CD4-positive, alpha-beta T cell treated with Interleukin-21 for 1 hour (primary cell): ENCODE results near the gene SYT2.

ENCODE experiments used
- DNase-seq: peaks from one replicate; pipeline ENCODE4 v3.0.0-alpha.2; 2020

Gene SYT2

DNA sequence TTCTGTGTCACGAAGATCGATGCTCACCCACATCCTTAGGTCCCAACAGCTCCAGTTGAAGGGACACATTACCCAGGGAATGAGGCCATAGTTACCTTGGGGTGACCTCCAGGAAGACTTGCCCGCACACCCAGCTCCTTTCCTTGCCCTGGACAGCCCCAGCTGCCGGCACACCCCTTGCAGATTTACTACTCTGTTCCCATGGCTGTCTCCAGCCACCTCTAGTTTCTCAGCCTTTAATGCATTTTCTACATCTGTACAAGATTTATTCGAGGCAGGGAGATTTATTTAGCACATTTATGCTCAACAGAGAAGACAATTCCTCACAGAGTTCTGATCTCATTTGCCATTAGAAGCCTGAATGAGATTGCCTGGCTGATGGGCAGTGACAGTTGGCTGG lies 36.7 kb downstream of the SYT2 start:
- no peak for DNase-seq

DNA sequence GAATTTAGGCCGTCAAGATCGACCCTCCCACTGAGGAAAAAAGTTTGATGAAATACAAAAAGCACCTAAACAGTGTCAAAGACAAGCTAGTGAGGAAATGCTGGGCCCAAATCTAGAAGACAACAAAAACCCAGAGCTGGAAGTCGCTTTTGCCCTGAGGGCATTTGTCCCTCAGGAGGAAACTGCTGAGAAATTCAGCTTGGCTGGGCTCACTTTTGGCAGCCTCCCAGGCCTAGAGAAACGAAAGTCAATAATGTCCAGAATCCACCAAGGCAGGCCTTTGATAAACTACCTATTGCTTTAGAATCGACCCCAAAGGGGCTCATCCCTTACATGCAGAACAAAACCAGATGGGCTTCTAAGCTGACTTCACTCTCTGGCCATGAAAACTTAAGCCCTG lies 38.9 kb downstream of the SYT2 start:
- no peak for DNase-seq

DNA sequence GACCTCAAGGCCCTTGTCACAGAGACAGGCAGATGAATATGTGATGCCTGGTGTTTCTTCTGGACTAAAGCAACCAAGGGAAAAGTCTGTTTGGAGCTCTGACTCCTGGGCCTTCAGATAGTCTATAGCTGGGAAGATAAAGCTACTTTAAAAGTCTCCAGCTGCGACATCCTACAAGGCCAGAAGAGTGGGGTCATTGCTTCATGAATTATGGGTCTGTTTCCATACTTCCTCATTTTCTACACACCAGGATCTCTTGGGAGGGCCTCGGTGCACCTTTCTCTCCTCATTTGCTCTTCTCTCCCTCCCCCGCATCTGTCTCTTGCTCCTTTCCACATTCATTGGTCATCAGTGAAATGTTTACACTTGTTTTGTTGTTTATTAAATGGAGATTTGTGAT lies 44.8 kb downstream of the SYT2 start:
- DNase-seq: no peak

DNA sequence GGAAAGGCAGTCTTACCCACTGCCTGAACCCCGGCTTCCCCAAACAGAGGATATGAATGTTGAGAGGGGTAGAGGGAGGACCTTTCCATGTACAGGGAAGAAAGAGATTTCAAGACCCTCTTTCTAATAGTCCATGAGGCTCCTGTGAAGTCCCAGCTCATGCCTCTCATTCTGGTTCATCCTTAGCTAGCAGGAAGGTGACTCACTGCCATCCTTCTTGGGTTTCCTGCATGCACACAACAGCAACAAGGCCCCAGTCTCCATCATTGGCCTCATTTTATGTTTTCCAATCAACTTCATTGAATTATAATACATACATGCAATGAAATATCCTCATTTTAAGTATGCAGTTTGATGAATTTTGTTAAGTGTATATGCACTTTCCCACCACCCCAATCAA lies 46.2 kb downstream of the SYT2 start:
- DNase-seq: no peak

DNA sequence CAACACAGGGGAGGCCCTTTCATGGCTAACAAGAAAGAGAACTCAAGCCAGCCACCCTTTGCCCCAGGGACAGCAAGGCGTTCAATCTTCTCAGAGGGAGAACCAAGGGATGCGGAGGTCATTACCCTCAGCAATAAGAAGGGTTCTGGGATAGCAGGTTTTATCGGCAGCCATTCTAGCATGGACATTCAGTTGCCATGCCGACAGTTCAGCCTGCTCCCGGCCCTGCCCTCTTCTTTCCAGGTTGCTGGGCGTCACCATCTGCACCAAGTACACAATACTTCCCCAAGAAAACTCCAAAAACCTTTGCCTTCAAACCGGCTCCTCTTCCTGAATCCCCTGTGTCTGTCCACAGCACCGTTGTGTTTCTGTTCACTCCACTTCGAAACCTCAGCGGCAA lies 47.1 kb downstream of the SYT2 start:
- DNase-seq: no peak

DNA sequence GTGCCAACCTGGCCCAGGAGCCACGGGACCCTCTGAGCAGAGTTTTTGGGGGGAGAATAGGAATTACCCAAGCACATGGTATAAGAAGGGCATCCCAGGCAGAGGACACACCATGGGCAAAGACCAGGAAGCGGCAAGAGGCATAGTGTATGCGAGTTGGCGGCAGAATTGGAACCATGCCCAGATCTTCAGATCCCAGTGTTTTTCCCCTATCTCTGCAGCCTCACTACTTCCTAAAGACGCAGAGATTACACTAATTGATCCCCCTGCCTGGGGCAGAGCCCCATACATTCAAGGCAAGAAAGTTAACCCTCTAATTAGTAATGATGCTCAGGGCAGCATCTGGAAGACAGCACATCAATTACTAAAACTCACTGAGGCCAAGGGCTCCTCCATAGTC lies 48.2 kb downstream of the SYT2 start:
- DNase-seq: no peak

DNA sequence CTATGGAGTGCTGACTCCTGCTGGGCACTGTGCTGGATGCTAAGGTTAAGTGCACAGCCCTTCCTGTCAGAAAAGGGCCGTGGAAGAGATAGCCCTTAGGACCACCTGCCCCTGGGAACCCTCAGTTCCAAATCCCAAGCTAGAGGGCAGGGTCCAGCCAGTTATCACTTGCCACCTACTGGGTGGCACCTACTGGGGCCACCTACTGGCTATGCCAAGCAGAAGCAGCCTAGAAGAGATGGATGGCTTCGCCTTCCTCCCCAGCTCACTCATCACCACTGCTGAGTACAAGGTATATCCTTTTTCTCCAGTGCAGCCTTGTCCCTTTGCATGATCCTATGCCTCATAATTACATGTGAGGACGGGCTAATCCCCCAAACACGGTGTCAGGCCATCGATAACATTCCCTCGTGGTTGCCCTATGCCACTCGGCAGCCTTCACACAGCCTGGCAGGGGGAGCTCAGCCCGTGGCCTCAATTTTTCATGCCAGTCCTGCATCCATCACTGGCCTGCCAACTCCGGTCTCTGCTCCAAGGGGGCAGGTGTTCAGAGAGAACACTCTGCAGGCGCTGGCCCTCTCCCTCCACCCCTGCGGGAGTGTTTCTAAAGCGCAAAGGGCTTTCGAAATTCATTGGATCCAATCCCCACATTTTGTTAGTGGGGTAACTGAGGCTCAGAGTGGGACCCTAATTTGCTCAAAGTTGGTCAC lies 49.0 kb downstream of the SYT2 start:
- DNase-seq: no peak

DNA sequence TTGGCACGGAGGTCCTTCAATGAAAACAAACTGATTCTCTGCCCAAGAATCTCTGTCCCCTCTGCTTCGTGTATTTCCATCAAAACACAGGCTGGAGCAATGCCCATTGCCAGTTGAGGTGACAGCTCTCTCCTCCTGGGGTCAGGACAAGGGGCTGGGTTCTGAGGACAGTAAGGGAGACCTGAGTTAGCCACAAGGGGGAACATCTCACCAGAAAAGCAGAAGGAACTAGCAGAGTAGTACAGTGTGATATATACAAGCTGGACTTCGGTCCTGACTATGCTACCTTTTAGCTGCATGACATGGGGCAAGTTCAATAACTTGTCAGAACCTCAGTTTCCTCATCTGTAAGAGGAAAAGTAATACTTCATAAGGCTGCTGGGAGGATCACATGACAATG lies 50.3 kb downstream of the SYT2 start:
- no peak for DNase-seq

DNA sequence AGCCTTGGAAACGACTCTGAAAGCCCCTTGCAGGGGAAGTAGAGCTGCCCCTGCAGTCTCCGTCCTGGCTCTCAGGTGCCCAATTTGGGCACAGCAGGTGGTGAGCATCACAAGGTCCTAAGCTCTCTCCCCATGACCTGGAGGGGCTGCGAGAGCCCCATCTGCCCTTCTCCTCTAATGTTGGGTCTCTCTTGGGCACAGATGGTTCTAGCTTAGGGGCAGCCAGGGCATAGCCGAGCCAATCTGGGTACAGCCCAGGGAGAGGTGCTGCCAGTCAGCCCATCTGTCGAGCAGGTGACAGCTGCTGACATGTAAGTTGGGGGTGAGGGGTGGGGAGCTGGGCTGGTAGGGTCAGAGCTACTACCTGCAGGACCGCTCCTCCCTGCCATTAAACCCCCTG lies 50.7 kb downstream of the SYT2 start:
- no peak for DNase-seq

DNA sequence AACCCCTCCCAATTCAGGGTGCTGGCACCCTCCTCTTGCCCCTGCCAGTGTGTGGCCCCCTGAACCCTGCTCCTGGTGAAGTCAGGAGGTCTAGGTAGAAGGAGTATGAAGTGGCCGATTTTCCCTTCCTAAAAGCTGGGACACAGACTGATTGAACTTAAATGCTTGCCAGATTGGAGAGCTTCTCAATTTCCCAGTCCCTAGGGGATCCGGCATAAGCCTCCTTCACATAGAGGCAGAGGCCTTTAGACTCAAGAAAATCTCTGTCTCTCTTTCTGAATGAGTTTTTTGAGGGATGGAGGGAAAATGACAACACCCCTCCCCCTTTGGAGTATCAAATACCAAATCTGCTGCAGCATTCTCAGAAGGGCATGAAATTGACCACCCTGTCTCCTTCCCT lies 51.5 kb downstream of the SYT2 start:
- DNase-seq: no peak

DNA sequence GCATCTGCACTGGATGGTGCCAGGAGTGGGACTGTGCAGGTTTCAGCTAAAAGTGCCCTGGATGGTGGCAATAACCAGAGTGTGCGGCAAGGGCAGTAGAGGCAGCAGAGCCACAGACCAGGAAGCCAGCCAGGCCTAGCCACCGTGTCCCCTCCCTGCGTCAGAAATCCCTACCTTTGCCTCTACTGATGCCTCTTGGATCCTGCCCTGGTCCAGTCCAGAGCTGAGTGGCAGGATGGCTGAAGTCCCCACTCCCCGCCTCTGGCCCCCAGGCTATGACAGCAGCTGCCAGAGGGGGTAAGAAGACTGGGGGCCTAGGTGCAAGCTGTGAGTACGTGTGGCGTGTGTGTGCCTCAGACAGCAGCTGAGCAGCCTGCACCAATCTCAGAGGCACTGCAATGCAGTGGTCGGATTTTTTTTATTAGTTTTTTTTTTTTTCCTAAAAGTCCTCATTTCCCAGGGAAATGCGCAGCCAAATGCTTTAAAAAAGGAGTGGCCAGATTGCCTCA lies 51.9 kb downstream of the SYT2 start:
- no peak for DNase-seq

DNA sequence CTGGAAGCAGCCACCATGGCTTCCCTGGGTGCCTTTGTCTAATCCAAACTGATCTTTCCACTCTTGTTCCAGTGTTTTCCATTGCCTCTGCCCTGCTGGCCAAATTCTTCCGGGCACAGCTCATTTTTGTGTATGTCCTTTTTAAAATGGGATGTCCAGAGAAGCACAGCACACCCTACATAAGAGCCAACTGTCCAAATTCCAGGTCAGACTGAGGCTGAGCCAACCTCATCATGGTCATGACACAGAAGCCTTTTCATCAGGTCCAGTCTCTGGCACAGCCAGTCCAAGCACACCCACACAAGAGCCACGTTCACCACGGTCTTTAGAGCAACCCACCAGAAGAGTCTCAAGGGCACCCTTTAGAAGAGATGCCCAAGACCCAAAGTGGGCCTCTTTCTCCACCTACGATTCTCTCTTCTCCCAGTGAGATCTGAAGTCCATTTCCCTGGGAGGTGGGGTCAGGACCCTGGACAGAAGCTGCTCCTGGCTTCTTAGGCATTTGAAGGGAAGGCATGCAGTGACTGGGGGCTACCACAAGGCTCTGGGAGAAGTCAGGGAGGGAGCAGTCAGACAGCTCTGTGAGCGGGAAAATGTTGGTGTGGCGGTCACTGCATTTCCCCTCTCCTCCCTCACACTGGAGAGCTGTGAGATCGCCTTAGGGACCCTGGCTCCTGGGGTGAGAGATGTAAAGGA lies 53.2 kb downstream of the SYT2 start:
- no peak for DNase-seq

DNA sequence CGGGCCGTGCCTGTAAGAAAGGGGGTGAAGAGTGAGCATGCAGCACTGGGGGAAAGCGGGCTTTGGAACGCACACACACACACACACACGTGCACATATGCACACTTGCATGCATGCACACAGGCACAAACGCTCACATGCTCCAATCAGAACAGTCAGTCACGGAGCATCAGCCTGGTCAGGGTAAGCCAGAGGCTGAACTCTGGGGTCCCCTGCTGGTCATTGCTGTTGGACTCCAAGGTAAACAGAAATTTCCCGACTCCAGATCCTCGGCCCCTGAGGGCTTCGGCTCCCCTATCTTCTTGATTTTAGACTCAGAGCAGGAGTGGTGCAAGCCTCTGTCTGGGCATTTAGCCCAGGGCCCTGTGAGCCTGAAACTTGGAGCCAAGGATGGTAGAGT lies 54.2 kb downstream of the SYT2 start:
- no peak for DNase-seq

DNA sequence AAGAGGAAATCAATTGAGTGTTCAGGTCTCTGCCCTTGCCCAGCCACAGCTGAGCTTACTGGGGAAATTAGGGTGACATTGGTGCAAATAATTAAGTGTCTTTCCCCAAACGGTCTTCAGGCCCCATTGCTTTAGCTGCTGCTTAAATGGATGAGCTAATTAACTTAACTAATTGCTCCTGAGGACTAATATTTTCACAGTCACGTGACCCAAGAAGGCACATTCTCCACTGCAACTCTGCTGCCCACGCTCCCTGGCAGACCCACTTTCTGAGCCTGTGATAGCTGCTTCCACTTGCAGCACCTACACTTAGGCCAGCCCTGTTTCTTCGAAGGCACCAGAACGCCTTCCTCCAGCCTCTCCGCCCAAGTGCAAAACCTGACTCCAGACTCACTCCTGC lies 56.2 kb downstream of the SYT2 start:
- DNase-seq: no peak

DNA sequence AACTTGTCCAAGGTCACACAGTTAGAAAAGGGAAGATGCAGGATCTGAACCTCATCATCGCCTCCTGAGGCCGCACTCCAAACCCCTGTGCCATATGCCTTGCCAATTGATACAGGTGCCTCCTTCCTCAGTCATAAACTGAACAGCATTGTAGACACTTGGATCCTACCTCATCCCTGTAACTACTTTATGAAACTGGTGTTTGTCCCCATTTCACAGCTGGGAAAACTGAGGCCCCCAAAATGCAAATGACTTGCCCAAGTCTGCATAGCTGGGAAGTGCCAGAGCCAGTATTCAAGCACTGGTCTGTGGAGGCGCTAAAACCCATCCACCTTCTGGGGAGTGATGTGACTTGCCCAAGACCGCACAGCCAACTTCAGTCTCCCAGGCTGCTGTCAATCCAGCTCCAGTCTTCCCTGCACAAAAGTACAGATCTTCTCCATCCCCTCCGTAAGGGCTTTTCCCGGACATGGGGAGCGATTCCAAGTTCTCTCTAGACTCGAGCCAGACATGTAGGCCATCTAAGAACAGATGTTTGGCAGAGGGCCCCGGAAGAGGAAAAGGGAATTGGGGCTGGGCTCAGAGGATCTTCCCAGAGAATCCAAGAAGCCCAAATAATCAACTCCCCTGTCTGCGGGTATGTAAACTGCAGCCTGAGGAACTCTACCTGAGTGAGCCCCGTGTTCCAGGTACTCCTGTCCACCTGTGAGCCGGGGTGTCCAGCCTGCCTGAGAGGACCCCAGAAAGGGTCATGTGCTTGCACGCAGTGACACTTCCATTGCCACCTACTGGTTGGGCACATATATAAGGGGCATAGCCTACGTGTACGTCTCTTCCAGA lies 60.5 kb downstream of the SYT2 start:
- DNase-seq: no peak

DNA sequence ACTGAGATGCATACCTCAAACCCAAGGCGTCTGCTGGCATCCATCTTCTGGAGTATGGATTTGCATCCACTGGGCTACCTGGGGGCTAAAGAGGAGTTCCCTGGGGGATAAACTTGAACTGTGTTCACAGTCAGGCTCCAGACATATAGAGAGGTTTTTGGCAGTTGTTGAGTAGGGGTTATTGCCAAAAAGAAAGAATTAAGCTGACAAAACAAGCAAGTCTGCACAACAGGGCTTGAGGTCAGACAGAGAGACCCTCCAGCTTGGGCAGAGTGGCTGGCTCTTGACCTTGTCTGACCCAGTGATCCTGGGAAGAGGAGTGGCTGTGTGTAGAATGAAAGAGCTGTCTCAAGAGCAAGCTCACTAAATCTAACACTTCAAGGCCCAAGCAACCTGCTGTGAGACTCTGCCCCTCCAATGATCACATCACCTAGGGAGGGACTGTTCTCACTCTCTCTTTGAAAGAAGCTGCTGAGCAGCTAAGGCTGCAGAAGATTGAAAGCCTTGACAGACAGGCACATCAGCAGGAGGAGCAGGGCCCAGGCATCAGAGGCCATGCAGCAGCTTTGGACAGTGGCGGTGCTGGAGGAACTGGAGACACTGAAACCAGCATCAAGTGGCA lies 61.5 kb downstream of the SYT2 start:
- no peak for DNase-seq

DNA sequence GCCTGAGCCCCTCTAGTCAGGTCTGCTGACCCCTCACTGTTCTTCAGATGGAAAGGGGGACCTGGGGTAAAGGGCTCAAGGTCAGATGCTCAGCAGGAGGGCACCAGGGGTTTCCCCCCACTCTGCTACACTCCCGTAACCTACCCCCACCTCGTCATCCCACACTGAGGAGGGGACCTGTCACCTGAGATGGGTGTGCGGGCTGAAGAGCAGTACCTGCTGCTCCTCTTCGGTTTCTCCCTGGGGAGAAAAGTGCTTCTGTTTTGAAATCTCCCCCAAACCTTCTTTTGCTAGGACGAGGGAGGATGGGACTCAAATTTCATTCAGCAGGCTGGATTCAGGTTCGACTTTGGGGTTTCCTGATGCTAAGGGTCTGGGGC lies 65.2 kb downstream of the SYT2 start:
- DNase-seq: no peak

DNA sequence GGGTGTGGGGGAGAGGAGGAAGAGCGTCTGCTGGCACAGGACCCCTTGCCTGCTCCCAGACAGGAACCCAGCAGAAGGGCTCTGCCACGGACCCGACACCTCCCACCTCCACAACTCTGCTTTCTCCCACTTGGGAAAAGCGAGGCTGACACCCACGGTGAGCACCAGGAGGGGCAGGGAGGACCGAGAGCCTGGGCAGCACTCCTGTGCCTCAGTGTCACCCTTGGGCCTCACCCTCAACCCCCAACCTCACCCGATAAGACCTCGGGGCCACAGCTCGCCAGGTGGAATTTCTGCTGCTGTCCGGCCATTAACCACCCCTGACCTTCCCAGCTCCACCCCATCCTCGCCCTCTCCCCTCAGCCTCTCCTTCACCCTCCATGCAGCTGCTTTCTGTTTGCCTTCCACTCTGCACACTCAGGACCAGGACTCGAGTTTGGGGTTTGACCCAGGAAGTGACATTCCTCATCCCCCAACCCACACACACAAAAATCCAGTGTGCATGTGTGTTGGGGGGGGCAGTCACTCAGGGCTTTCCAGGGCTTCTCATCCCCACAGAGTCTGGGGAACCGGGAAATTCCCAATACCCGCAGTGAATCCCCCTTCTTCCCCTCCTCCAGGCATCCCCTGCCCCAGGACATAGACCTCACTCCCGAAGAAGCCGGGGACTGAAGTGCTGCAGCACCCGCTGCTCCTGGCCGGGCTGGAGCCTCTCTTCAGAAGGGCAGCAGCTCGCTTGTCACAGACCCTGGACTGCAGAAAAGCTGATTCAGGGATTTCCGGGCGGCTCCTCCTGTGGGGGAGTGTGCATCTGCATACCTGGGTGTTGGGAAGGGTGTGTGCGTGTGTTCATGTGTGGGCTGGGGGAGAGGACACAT lies 65.8 kb downstream of the SYT2 start:
- DNase-seq: no peak

DNA sequence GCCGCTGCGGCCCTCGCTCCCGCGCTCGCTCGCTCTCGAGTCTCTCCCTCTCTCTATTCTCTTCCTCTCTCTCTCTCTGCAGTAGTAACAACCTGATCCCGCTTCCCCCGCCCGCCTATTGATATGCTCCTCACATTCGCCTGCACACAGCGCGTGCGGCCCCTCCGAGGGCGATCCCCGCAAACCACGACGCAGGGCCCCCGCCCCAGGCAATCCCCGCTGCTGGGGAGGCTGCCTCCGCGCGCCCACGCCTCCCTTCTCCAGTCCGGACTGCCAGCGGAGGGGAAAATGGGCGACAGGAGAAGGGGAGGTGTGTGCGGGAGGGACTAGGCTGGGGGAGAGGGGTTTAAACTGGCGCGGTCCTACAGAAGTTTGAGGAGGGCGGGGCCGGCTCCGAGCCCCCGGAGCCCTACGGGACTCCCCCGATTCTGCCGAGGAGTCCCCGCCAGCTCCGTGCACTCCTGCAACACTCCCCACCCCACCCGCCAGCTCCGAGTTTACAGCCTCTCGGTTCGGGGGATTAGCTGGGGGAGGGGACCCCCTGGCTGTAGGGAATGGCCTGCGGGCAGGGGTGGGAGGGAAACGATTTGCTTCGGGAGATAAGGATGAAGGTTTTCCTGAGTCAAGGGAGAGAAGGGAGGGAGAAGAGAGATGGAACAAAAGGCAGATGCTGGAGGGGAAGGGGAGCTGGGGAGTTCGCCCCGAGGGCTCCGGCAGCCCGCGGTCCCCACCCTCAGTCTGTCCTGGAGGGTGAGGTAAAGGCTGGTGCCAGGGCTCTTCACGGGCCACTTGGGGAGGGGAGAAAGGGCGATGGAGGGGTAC lies 66.6 kb downstream of the SYT2 start:
- no peak for DNase-seq

DNA sequence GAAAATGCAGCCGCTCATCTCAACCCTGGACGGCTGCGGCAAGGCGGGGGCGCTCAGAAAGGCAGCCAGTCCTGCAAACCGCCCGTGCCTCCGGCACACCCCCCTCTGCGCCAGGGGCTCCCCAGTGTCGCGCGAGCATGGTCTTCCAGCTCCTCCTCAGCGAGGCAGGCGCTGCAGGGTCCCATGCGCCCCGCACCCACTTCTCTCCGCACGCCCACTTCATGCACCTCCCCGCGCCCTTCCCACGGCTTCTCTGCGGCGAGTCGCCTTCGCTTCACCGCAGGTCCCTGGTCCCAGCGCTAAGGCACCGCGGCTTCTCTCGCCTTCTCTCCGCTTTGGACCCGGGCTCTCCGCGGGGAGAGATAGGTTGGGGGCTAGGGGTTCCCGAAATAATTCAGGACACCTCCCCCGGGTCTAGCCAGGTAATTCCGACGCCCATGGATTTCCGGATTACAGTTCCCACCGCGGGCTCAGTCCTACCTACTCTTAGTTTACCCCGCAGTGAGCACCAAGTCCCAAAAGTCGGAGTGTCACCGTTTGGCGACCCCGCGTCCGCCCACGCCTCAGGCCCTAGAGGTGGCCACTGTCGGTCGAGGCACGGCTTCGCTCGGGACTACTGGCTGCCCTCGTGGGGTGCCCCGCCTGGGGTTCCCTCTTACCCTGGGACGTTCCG lies 67.5 kb downstream of the SYT2 start:
- DNase-seq: no peak

DNA sequence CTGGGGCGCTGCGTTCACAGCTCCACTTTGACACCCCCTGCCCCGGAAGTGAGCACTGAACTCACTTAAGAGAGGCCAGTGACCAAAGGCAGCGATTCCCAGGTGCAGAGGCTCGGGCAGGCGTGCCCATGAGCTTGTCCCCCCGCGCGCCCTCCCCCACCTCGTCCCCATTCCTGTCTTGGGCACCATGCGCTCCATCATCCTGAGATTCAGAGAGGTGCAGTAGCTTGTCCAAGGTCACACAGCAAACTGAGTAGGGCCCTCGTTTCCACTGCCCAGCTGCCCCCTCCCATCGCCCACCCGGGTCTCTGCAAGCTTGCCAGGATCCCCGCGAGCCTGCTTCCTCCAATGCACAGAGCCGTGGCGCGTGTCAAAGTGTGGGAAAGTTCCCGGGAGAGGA lies 68.0 kb downstream of the SYT2 start:
- no peak for DNase-seq
